HuH-7 (cell line): Measurements from ENCODE around the gene CLASP1.
"Not testable (repeated sequence)": the region's sequence is repeated elsewhere in the genome, so short reads cannot be mapped to it uniquely, and the experiment has no call there.

Experiments used
- DNase-seq: peaks from one replicate; pipeline ENCODE4 v3.0.0; 2011; ENCODE audit warnings: low spot score

Gene CLASP1

GRCh38 chr2:121472470-121472993, 176.7 kb downstream of the CLASP1 start:
- DNase-seq, result no peak

DNA sequence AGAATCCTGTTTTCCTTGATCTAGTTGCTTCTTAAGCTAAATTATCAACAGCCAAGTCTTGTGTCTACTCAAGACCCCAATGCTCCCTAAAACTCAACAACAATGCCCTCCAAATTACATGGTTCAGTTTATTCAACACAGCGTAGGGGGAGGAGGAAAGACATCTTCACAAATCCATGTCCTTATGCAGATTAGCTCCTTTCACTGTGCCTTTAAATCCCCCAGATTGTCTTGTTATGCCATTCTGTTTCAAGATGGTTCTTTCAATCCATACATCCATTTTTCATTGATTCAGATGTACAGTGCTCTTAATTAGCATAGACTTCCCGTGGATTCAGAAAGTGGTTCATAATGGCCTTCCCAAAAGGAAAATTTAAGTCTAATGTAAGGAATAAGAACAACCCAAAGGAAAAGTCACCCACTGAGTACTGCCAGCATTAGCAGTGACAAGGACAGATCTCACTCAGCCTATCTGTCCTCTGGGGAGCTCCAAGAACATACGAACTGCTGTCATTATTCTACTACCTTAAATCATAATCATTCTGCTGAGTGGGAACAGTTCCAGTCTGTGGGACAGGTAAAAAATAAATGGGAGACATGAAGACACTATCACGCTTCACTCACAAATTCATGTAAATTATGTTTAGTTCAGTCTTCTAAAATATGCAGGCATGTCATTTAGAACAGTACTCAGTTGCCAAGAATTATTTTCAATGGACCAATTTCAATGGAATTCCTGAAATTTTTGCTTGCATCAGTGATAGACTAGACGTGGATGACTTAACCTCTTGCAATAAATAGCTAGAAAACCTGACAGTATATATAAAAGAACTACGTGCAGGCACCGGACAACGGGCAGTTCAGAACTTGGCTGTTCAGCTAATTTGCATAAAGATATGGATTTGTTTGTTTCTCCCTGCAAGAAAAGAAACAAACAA, 177.5 kb downstream of the CLASP1 start:
- DNase-seq, result no peak

- no peak for DNase-seq
These were observed 178.3 kb downstream of the CLASP1 start for GRCh38 chr2:121470917-121471316.

GRCh38 chr2:121469356-121469755, 179.9 kb downstream of the CLASP1 start:
- DNase-seq, result no peak

GRCh38 chr2:121468936-121469335, 180.3 kb downstream of the CLASP1 start:
- DNase-seq, result no peak

- DNase-seq, result no peak
These were observed 190.0 kb downstream of the CLASP1 start for GRCh38 chr2:121459291-121459690.

DNA sequence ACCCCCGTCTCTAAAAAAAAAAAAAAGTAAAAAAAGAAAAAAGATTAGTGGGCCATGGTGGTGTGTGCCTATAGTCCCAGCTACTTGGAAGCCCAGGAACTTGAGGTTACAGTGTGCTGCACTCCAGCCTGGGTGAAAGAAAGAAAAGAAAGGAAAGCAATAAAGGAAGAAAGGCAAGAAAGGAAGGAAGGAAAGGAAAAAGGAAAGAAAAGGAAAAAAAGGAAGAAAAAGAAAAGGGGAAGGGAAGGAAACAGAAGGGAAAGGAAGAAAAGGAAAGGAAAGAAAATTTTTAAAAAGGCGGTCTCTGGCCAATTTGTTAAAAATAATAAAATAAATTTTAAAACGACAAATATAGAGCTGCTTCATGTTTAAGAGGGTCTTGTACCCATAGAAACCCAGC, 192.9 kb downstream of the CLASP1 start:
- DNase-seq, result no peak

GRCh38 chr2:121455446-121455845, 193.8 kb downstream of the CLASP1 start:
- no peak for DNase-seq

- no peak for DNase-seq
These were observed 194.6 kb downstream of the CLASP1 start for GRCh38 chr2:121454549-121455090.

DNA sequence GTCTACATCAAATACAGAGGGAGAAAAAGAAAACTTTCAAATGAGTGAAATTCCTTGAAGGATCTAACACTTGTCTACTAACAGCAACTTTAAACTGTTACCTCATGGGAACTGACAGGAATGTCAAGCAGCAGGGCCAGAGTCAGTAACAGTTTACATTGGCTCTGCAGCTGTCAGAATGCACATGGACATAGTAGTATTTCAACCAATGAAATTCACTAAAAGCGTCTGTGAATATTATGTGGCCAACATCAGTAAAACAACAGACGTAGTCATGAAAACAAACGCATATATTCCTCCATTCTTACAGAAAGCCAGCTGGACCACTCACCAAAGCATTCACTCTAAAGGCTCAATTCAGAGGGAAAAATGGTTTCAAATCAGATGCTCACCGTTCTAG, 197.9 kb downstream of the CLASP1 start:
- no peak for DNase-seq

GRCh38 chr2:121450301-121450700, 199.0 kb downstream of the CLASP1 start:
- no peak for DNase-seq

DNA sequence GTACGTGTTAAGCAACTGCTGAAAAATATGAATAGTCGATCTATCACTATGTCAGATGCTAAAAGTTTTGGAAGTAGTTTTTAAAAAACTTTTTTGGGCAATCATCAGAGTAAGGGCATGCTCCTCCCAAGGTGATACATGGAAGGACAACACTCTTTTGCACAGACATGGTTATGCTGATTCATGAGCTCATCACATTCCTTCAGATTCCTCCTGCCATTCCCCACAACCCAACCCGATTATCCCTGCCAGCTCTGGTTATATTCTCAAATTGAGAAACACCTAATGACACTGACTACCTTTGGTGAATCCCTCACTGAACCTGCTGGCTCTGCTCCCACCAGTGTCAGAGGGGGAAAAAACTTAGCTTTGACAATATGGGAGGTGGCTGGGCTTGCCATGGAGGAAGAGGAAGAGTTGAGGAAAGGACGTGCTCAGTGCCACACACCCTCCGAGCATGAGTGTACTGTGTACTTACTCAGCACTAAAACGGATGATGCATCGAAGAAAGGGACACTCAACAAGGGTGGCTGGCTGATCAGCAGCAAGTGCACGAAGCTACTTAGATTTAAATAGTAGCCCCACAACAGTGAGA, 202.5 kb downstream of the CLASP1 start:
- no peak for DNase-seq

- no peak for DNase-seq
These were observed 206.4 kb downstream of the CLASP1 start for GRCh38 chr2:121442889-121443288.

DNA sequence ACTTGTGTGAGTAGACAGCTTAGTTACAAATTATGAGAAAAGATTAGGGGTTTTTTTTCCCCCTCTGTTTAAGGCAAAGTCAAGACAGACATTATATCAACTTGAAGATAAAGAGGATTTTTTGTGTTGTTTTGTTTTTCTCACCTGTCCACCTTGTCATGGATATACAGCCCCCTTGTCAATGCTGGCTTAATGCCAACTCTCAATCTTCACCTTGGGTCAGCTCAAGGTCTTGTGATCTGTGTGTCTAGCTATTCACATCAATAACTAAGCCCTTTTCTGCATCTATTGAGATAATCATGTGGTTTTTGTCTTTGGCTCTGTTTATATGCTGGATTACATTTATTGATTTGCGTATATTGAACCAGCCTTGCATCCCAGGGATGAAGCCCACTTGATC, 211.0 kb downstream of the CLASP1 start:
- not testable (repeated sequence) for DNase-seq

- no peak for DNase-seq
These were observed 212.3 kb downstream of the CLASP1 start for GRCh38 chr2:121436918-121437317.

- DNase-seq, result no peak
These were observed 213.5 kb downstream of the CLASP1 start for GRCh38 chr2:121435790-121436189.

DNA sequence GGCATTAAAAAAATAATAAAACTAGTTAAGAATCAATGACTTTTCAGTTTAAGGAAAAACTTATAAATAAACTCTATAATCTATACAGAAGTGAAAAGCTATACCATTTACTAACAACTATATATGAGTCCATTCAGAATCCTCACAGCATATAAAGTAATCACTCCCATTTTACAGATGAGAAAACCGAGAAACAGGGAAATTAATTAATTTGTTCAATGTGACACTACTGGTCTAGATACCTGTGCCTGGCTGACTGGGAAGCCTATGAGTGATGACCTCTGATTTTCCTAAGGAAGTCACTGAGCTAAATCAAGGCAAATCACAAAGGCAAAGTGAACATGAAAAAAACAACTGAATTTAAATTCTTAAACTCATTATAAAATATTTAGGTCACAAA, 218.0 kb downstream of the CLASP1 start:
- DNase-seq, result no peak

DNA sequence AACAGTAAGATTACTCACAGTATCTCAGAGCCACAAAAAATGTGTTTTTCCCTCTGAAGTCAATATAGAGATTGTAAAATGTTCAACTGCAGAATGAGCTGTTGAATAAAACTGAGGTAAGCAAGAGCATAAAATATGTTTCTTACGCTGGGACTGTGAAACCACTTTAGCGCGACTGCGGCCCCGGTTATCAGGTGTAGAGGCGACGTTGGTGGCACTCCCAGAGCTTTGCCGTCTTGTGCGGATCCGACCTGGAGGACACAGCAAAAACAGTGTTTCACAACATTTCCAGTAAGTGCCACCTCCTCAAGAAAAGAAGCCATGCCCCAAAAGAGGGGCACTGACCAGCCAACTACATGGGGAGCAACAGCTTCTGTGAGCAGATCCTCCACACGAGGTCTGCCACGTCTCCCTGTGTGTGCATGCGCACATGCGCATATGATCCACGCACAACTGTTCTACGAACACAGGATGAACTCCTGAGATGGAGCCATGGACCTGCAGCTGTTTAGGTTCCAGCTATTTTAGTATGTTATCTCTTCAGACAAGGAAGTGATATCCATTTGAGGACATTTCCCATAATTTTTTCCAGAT, 219.2 kb downstream of the CLASP1 start:
- no peak for DNase-seq

DNA sequence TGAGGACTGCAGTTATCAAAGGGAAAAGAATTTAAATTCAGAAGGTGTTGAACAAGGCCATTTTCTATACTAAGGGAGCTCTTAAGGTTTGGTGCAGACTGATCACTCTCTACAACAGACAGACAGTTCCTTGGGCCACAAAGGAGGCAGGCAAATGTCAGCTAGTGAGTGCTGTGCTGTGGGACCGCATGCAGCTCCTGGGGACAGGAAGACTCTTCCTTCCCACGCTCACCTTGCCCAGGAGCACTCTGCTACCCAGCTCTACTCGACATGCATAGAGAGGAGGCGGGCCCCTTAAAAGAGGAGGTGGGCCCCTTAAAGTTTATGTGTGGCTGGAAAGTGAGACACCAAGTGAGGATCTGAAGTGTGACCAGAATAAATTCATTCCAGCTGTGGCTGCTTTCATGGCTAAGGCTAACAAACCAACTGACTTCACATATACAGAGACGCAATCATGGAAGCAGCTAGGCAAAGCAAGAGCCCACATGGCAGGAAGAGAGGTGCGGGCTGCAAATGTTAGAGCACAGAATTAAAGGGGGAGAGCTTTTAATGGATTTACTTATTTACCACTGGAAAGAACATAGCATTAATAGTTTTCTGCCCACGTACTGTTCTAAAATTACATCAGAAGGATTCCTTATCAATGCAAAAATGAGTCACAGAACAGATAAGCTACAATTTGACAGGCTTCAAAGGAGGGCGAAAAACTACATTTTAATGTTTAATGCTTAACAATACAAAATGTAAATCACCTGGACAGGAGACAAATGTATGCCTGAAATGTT, 220.0 kb downstream of the CLASP1 start:
- DNase-seq, result no peak

- no peak for DNase-seq
These were observed 222.0 kb downstream of the CLASP1 start for GRCh38 chr2:121427187-121427689.

- DNase-seq, result no peak
These were observed 228.8 kb downstream of the CLASP1 start for GRCh38 chr2:121420486-121420885.
